Mesothelial cell of epicardium (in vitro differentiated cells): ENCODE results near the gene KDM2A. TPM values are rescaled to one million over a fixed set of nuclear protein-coding genes. Genes with fewer than 3 reads are reported as not detected.

Experiments used
- DNase-seq, 2 experiments: peaks; one replicate each; pipeline ENCODE4 v3.0.0; 2021; ENCODE audit warnings: low spot score in 2 of 2; ENCODE audit not compliant: unreplicated experiment in 2 of 2
- H3K27ac Mint-ChIP-seq: 2 replicates; pipeline ENCODE4 v1.8.0; 2021; ENCODE audit warnings: mixed read lengths
- H3K27me3 Mint-ChIP-seq: 2 replicates; pipeline ENCODE4 v1.8.0; 2021; ENCODE audit warnings: low read depth, mixed read lengths
- H3K36me3 Mint-ChIP-seq: 2 replicates; pipeline ENCODE4 v1.8.0; 2021; ENCODE audit warnings: mixed read lengths
- H3K4me1 Mint-ChIP-seq: 2 replicates; pipeline ENCODE4 v1.8.0; 2021; ENCODE audit warnings: mixed read lengths
- H3K4me3 Mint-ChIP-seq: 2 replicates; pipeline ENCODE4 v1.8.0; 2021; ENCODE audit warnings: mild to moderate bottlenecking, moderate library complexity, mixed read lengths
- H3K9me3 Mint-ChIP-seq: 2 replicates; pipeline ENCODE4 v1.8.0; 2021; ENCODE audit warnings: mixed read lengths
- total RNA-seq: library from RNA; stranded (reverse); gene quantifications from 3 replicates; pipeline ENCODE4 v1.2.1, GENCODE V29; 2021
- TF ChIP-seq, protein P1 (sequence below): fragments of 200-600 bp; sonication (generic); IDR thresholded peaks from one replicate; pipeline ENCODE4 v1.5.0; 2021; ENCODE audit warnings: antibody characterized with exemption; ENCODE audit not compliant: unreplicated experiment

The KDM2A gene
- total RNA-seq, 1 donor from 2014 or later = 142 TPM

DNA sequence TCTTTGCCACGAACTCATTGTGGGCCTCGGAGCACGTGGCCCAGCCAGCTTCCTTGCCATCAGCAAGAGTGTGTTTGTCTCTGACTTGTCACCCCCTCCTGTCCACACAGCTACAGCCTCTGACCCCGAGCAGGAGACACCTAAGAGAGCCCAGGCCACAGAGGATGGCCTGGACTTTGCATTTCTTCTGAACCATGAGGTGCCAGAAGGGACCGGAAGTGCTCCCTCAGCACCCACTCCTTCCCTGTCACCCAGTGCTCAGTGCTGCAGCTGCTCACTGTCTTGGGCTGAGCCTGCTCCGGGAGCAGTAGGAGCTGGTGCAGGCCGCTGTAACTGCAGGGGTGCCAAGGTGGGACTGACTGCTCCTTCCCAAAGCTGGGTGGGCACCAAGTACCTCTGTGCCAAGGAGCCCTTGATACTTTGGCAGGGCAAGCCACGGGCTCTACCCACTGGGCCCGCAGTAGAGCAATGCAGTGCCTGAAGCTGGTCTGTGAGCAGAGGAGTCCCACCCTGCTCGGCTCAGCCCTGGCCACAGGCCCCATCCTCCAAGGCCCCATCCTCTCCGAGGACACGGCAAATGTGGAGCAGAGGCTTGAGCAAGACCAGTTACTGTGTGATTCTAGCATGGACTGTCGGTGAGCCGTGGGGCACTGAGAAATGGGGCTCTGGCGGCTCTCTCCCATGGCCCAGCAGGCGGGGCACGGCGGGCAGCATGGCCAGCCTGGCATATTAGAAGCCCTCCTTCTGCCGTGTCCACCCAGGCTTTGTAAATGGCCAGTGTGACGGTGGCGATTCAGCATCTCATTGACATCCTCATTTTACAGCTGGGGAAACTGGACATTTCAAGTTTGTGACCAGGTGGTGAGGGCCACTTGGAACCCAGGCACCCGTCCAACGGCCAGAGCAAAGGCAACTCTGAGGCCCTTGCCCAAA lies 153.5 kb downstream of the KDM2A start:
- Mint-ChIP-seq H3K27ac (no peak overlapping the region), H3K36me3 (no peaks in the 10 kb centered on the region), H3K4me3 (no peak overlapping the region), H3K9me3 (no peaks in the 10 kb centered on the region), H3K4me1 (peaks cover 27% of the 10 kb centered on the region), H3K27me3 (no peaks in the 10 kb centered on the region)
- TF ChIP-seq, protein P1, sequence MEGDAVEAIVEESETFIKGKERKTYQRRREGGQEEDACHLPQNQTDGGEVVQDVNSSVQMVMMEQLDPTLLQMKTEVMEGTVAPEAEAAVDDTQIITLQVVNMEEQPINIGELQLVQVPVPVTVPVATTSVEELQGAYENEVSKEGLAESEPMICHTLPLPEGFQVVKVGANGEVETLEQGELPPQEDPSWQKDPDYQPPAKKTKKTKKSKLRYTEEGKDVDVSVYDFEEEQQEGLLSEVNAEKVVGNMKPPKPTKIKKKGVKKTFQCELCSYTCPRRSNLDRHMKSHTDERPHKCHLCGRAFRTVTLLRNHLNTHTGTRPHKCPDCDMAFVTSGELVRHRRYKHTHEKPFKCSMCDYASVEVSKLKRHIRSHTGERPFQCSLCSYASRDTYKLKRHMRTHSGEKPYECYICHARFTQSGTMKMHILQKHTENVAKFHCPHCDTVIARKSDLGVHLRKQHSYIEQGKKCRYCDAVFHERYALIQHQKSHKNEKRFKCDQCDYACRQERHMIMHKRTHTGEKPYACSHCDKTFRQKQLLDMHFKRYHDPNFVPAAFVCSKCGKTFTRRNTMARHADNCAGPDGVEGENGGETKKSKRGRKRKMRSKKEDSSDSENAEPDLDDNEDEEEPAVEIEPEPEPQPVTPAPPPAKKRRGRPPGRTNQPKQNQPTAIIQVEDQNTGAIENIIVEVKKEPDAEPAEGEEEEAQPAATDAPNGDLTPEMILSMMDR = no peak
- DNase-seq = no peak

DNA sequence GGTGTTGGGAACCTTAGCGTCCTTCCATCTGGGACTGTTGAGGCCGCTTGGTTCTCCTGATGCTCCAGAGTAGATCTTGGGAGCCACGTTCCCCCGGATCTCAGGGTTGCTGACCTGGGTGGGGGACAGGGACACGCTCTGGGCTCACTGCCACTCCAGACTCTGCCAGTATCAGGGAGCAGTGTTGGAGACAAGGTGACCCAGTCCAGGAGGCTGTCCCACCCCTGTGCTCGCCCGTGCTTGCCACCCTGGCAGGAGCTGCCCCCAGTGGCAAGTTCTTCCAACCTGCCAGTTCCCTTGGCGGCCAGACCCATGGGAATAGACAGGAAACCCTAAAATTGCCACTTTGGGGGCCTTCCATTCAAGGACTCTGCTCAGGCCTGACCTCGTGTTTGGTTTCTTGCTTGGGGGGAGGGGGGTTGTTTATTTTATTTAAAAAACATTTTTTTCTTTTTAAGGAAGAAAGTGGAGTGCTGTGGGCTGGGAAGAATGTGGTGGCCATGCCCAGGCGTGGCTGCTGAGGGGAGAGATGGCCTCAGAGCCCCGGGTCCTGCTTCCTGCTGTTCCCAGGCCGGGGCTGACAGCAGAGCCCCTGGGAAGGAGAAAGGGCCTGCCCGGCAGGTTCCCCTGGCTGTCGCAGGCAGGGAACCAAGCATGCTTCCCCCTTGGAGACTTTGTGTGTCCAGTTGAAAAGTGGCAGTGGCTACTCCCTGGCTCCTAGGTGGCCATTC lies 154.4 kb downstream of the KDM2A start:
- DNase-seq = peak in 1 of 2 experiments; percentile 14
- H3K27ac Mint-ChIP-seq = no peak overlapping the region
- H3K36me3 Mint-ChIP-seq = no peaks in the 10 kb centered on the region
- H3K4me1 Mint-ChIP-seq = peaks cover 21% of the 10 kb centered on the region
- no peak overlapping the region for H3K4me3 Mint-ChIP-seq
- TF ChIP-seq, protein P1 = no peak
- H3K9me3 Mint-ChIP-seq = no peaks in the 10 kb centered on the region
- H3K27me3 Mint-ChIP-seq = no peaks in the 10 kb centered on the region

DNA sequence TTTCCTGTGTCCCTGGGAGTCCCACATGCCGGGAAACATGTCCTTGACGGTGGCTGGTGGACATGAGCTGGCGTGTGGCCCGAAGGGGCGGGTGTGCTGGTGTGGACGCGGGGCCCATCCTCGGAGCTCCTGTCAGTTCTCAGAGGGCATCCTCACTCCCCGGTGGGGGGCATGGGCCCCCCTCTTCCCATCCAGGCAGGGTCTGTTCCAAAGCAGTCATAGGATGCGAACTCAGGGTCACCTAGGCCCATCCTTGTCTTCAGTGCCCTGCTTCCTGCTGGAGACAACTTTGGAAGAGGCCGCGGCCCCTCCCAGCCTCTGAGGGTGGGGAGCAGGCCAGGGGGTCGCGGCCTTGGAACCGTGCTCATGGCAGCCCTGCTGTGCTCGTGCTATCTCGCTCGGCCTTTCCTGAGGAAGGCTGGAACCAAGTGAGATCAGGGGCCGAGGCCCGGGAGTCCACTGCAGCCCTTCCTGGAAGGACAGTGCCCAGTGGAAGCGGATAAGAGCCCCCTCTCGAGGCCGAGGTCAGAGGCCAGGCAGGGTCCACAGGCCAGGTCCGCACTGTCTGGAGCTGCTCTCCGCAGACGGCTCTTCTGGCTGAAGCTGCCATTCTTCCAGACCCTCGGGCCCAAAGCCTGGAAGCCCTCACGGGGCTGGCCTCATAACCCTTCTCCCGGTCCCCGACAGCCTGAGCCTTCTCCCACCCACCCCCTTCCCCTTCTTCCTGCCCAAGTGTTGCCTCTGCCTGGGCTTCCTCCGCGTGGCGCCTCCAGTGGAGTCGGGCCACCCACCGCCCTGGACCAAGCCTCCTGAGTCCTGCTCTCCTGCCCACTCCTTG lies 155.9 kb downstream of the KDM2A start:
- TF ChIP-seq, protein P1 = no peak
- DNase-seq = no peak
- H3K4me1 Mint-ChIP-seq = peaks cover 14% of the 10 kb centered on the region

DNA sequence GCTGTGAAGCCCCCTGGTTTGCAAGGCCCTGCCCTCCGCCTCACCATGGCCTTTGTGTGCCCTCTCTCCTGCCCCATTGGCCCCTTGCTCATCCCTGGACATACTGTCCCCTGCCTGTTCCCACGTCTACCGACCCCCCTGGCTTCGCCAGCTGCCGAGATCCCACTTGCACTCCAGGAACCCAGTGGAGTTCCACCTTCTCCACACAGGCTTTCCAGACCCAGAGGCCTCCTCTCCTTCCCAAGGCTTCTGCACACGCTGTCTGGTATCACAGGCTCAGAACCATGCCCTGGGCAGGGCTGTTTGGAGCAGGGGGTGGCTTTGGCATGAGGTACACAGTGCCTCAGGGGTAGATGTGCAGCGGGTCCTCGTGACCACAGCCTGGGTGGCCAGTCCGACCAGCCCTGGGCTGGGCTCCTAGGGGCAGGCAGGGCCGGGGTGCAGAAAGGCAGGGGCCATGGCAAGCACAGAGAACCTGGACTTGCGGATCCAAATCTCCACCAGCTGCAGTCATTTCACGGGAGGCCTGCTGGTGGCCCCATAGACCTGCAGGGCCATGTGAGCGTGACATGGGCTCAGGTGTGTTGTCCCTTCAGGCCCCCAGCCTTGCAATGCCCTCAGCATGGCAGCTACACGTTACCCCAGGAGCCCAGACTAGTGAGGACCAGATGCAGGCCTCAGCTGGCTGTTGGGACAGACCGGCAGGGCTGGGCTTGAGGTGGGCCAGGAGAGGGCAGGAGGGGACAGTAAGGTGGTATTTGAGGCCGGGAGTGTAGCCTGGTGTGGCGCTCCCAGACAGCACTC lies 156.7 kb downstream of the KDM2A start:
- Mint-ChIP-seq H3K4me3 (no peak overlapping the region), H3K27me3 (no peaks in the 10 kb centered on the region), H3K27ac (no peak overlapping the region), H3K36me3 (peaks cover 5% of the 10 kb centered on the region), H3K9me3 (no peaks in the 10 kb centered on the region), H3K4me1 (peaks cover 6% of the 10 kb centered on the region)
- TF ChIP-seq, protein P1 = no peak
- DNase-seq = no peak

More for the DNA sequence above, 155.9 kb downstream of the KDM2A start:
- no peaks in the 10 kb centered on the region for H3K27me3 Mint-ChIP-seq
- H3K4me3 Mint-ChIP-seq = no peak overlapping the region
- H3K9me3 Mint-ChIP-seq = no peaks in the 10 kb centered on the region
- no peak overlapping the region for H3K27ac Mint-ChIP-seq
- peaks cover 5% of the 10 kb centered on the region for H3K36me3 Mint-ChIP-seq

DNA sequence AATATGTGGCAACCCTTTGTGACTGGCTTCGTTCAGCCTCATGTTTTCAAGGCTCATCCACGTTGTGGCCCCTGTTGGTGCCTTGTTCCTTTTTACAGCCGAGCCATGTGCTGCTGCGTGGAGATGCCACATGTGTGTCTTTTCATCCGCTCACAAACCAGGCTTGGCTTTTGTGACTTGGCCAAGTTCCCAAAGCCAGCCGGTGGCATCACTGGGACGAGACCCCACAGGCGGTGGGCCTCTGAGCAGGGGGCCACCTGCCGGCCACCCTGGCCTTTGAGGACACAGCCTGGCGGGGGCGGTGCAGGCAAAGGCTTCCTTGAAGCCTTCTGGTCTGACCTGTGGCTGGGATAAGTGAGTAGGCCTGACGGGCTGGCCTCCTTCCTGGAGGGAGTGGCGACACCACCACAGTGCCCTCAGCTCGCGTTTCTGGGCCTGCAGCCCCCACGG lies 157.7 kb downstream of the KDM2A start:
- H3K36me3 Mint-ChIP-seq = peaks cover 5% of the 10 kb centered on the region
- no peak overlapping the region for H3K4me3 Mint-ChIP-seq
- no peaks in the 10 kb centered on the region for H3K27me3 Mint-ChIP-seq
- H3K9me3 Mint-ChIP-seq = no peaks in the 10 kb centered on the region
- no peak for DNase-seq
- no peak overlapping the region for H3K27ac Mint-ChIP-seq
- no peaks in the 10 kb centered on the region for H3K4me1 Mint-ChIP-seq
- TF ChIP-seq, protein P1 = no peak
